Ascending aorta (tissue), 2 donors: ENCODE measurements around the gene GGCX. TPM values are rescaled to one million over a fixed set of nuclear protein-coding genes. Genes with fewer than 3 reads are reported as not detected.
A peak's percentile ranks its signal among the peaks of the same experiment; 100 is the strongest.

Experiments used
- DNase-seq, 2 donors: peaks; one replicate each; pipeline ENCODE4 v3.0.0-alpha.2; 2019; ENCODE audit warnings: low spot score in 2 of 2
- H3K27ac ChIP-seq, 2 donors: fragments of 200-600 bp; sonication (generic); one replicate each; pipeline ENCODE4 v1.5.1; 2016 to 2017; ENCODE audit warnings: mild to moderate bottlenecking in 1 of 2
- H3K27me3 ChIP-seq: fragments of 200-600 bp; sonication (generic); one replicate; pipeline ENCODE4 v1.5.1; 2017
- H3K36me3 ChIP-seq, 2 donors: fragments of 200-600 bp; sonication (generic); one replicate each; pipeline ENCODE4 v1.5.1; 2016
- H3K4me1 ChIP-seq, 2 donors: fragments of 200-600 bp; sonication (generic); one replicate each; pipeline ENCODE4 v1.5.1; 2016 to 2017; ENCODE audit warnings: mild to moderate bottlenecking in 1 of 2
- H3K4me3 ChIP-seq, 2 donors: fragments of 200-600 bp; sonication (generic); one replicate each; pipeline ENCODE4 v1.5.1; 2016 to 2017; ENCODE audit warnings: mild to moderate bottlenecking in 1 of 2
- H3K9me3 ChIP-seq, 2 donors: fragments of 200-600 bp; sonication (generic); one replicate each; pipeline ENCODE4 v1.5.1; 2016
- CTCF ChIP-seq, 3 experiments: fragments of 200-600 bp in 2 of 3; fragments of 450-650 bp in 1 of 3; sonication (generic) in 2 of 3; IDR thresholded peaks; one replicate each; pipeline ENCODE4 v1.5.1; 2016 to 2019; ENCODE audit warnings: antibody characterized with exemption in 3 of 3, mild to moderate bottlenecking in 1 of 3, moderate library complexity in 1 of 3
- intact Hi-C: fragments of 100-400 bp; cut with DNase I; formaldehyde crosslinking; loops from one replicate; pipeline ENCODE4 v1.15.1; 2023
- total RNA-seq: library from RNA; depleted of rRNA; stranded (reverse); fragments of >200 nt; gene quantifications from one replicate; pipeline ENCODE4 v1.1.0, GENCODE V29; 2016

GGCX gene
- total RNA-seq, 1 donor from 2014 or later: 31.9 TPM

- no peak overlapping the region for H3K27ac ChIP-seq
- no peak for TF ChIP-seq CTCF (IDR thresholded peaks at IDR 0.05)
- H3K36me3 ChIP-seq: peaks cover 28 to 58% of the 10 kb centered on the region in 2 donors
- H3K4me1 ChIP-seq: peaks cover 3 to 14% of the 10 kb centered on the region in 2 donors
- intact Hi-C loops: no loop called here
- DNase-seq: no peak
- H3K4me3 ChIP-seq: no peak overlapping the region
- no peaks in the 10 kb centered on the region for H3K27me3 ChIP-seq
- no peaks in the 10 kb centered on the region for H3K9me3 ChIP-seq
Observed at GRCh38 chr2:85557130-85557529, 4.2 kb downstream of the GGCX start.

GRCh38 chr2:85554980-85555612, 6.2 kb downstream of the GGCX start:
- no peaks in the 10 kb centered on the region for H3K27me3 ChIP-seq
- no peak overlapping the region for H3K27ac ChIP-seq
- peaks cover 38 to 73% of the 10 kb centered on the region in 2 donors for H3K36me3 ChIP-seq
- no peak overlapping the region for H3K4me3 ChIP-seq
- H3K9me3 ChIP-seq: no peaks in the 10 kb centered on the region
- no peak for DNase-seq
- no peak for TF ChIP-seq CTCF (IDR thresholded peaks at IDR 0.05)
- intact Hi-C loops: no loop called here
- H3K4me1 ChIP-seq: peaks cover 0 to 5% of the 10 kb centered on the region in 2 donors

- Histone ChIP-seq H3K27ac (no peak overlapping the region), H3K4me1 (no peaks in the 10 kb centered on the region), H3K4me3 (no peak overlapping the region), H3K9me3 (no peaks in the 10 kb centered on the region), H3K36me3 (peaks cover 38 to 71% of the 10 kb centered on the region in 2 donors), H3K27me3 (no peaks in the 10 kb centered on the region)
- DNase-seq: no peak
- intact Hi-C loops: no loop called here
- TF ChIP-seq CTCF (IDR thresholded peaks at IDR 0.05): no peak
Observed at GRCh38 chr2:85553184-85553583, 8.1 kb downstream of the GGCX start.

GRCh38 chr2:85551698-85552678, 9.3 kb downstream of the GGCX start:
- Histone ChIP-seq H3K27ac (no peak overlapping the region), H3K36me3 (peaks cover 38 to 64% of the 10 kb centered on the region in 2 donors), H3K9me3 (no peaks in the 10 kb centered on the region), H3K4me3 (no peak overlapping the region), H3K4me1 (no peaks in the 10 kb centered on the region), H3K27me3 (no peaks in the 10 kb centered on the region)
- peak; percentile 43 to 90 for DNase-seq
- intact Hi-C loops: loop anchor here (1.0 kb wide), 2 partner anchors 132 to 161 kb away; no protein-coding TSS in a partner anchor
- peak; percentile 87 to 93 (median 88) for TF ChIP-seq CTCF (IDR thresholded peaks at IDR 0.05)

GRCh38 chr2:85550486-85550885, 10.8 kb downstream of the GGCX start:
- DNase-seq: no peak
- peaks cover 42 to 61% of the 10 kb centered on the region in 2 donors for H3K36me3 ChIP-seq

More at GRCh38 chr2:85550486-85550885, 10.8 kb downstream of the GGCX start:
- Histone ChIP-seq H3K27ac (no peak overlapping the region), H3K4me1 (no peaks in the 10 kb centered on the region), H3K4me3 (no peak overlapping the region), H3K27me3 (no peaks in the 10 kb centered on the region), H3K9me3 (no peaks in the 10 kb centered on the region)
- intact Hi-C loops: no loop called here
- no peak for TF ChIP-seq CTCF (IDR thresholded peaks at IDR 0.05)
